ENCODE measurements around the gene PLXDC1. TPM values are rescaled to one million over a fixed set of nuclear protein-coding genes. Genes with fewer than 3 reads are reported as not detected.

The PLXDC1 gene
- 5.4 TPM for total RNA-seq

GRCh38 chr17:39151150-39151942, at the start of gene PLXDC1:
TSS of gene PLXDC1 (minus strand) at chr17:39151637. CDS start at chr17:39151437, 200 bp downstream.
- DNase-seq, result no peak

DNA sequence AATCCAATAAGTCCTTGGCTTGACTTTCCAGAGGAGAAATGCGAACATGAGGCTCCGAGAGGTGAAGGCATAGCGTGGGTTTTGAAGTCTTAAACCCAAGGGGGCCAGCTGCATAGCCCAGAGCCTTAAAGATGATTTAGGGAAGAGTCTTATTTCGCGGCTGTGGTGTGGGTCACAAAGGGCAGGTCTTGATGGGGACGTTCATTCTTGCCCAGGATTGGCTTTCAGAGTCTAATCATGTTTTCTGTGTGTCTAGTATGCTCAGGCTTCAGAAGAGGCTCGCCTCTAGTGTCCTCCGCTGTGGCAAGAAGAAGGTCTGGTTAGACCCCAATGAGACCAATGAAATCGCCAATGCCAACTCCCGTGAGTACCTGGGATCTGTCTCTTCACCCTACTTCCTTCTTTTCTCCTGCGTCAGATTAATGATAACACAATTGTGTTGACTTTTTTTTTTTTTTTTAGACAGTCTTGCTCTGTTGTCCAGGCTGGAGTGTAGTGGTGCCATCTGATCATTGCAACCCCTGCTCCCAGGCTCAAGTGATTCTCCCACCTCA, 49.6 kb upstream of the PLXDC1 start:
- no peak for DNase-seq

- DNase-seq, result peak; percentile 95
Observed at GRCh38 chr17:39200070-39200879, 48.8 kb upstream of the PLXDC1 start, which contains the start of gene RPL19. TSS of gene RPL19 (plus strand) at chr17:39200283. CDS start at chr17:39200345, 62 bp downstream.

DNA sequence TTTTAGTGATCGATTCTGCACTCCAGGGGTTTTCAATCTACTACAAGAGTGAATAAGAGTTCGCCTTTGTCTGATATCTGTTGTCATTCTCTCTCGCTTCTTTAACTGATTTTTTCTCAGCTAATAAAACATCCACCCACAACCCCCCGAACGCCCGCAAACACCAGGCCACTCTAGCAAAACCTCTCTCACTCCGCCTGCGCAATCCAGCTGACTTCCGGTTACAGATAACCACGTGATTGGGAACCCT, 48.3 kb upstream of the PLXDC1 start:
- DNase-seq, result no peak

GRCh38 chr17:39198186-39198566, 46.7 kb upstream of the PLXDC1 start:
- DNase-seq, result no peak

- peak; percentile 73 for DNase-seq
Observed at GRCh38 chr17:39197380-39198185, 46.1 kb upstream of the PLXDC1 start, which contains the start of gene CACNB1. TSS of gene CACNB1 (minus strand) at chr17:39197669. CDS start at chr17:39197495, 174 bp downstream.

- no peak for DNase-seq
Observed at GRCh38 chr17:39196808-39197291, 45.4 kb upstream of the PLXDC1 start.

- no peak for DNase-seq
Observed at GRCh38 chr17:39196241-39196807, 44.9 kb upstream of the PLXDC1 start.

- DNase-seq, result no peak
Observed at GRCh38 chr17:39195568-39196160, 44.2 kb upstream of the PLXDC1 start.

GRCh38 chr17:39194985-39195524, 43.6 kb upstream of the PLXDC1 start:
- DNase-seq, result no peak

DNA sequence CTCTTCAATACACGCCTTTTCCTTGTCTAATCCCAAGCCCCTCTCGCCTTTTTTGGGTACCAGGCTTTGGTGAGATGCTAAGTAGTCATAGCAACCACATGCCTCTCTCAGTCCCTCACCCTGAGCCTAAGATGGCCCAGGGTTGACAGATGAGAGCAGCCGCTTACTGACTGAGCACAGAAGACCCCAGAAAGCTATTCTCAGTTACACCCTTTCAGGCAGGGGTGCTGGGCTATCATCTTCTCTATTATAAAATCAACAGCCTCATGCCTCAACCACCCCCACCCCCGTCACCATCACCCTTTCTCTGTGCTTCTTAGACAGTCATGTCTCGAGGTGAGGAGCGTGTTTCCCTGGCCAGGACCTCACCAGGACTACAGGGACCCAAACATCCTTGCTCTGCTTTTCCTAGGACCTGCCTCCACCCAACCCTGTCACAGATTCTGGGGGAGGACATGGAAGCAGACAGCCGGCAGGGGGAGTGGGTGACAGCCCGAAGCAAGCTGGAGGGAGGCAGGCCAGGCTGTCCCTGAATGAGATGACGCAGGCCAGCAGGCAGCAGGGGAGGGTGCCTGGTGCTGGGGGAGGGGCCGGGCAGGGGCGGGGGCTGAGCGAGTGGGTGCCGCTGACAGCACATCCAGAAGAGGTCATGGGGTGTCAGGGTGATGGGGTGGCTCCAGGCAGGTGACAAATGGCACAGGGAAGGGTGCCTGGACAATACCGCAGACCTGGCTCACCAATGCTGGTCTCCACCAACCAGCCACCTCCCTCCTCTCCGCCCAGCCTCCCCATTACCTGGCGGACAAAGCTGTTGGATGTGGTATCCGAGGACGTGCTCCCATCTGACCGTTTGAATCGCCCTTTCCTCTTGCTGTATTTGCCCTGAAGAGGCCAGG, 42.9 kb upstream of the PLXDC1 start:
- peak; percentile 21 for DNase-seq

DNA sequence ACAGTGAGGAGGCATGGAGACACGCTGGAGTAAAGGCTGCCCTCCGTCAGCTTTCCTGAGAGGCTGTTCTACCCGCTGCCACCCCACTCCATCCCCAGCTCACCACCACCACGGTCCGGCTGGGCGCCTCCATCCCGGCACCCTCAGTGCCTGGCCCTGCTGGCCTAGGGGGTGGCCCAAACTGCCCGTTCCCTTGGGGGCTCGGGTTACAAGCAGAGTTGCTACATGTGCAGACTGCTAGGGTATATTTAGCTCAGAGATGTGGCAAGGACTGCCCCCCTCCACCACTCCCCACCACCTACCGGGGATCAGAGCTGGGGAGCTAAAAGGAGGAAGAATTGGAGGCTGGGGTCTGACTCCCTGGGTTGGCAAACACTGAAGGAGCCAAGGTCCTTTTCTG, 41.9 kb upstream of the PLXDC1 start:
- DNase-seq, result no peak

DNA sequence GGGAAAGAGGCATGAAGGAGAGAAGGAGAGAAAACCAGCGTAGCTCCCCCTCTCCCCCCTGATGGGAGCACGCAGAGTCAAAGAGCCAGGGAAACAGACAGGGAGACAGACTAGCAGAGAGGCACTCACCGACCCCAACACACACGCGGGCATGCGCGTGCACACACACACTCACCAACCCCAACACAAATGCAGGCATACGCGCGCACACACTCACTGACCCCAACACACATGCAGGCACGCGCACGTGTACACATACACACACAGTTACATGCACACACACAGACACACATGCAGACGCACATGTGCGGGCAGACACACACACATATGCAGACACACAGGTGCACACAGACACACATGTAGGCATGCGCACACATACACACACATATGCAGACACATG, 41.5 kb upstream of the PLXDC1 start:
- DNase-seq, result no peak

- no peak for DNase-seq
Observed at GRCh38 chr17:39191750-39192510, 40.5 kb upstream of the PLXDC1 start.

- DNase-seq, result no peak
Observed at GRCh38 chr17:39187152-39187830, 35.9 kb upstream of the PLXDC1 start.

- DNase-seq, result no peak
Observed at GRCh38 chr17:39186481-39187002, 35.1 kb upstream of the PLXDC1 start.

- no peak for DNase-seq
Observed at GRCh38 chr17:39183720-39184119, 32.3 kb upstream of the PLXDC1 start.

DNA sequence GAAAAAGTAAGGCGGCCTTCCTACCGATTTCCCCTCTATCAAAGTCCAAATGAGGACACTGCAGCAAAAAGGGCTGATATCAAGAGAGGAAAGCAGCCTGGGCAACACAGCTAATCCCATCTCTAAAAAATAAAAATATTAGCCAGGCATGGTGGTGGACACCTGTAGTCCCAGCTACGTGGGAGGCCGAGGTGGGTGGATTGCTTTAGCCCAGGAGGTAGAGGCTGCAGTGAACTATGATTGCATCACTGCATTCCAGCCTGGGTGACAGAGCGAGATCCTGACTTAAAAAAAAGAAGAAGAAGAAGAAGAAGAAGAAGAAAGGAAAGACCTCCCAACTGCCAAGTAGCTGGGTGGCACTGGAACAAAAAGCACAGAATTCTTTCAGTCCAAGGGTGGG, 31.6 kb upstream of the PLXDC1 start:
- DNase-seq, result no peak
